ENCODE measurements around the gene KCNT1. TPM values are rescaled to one million over a fixed set of nuclear protein-coding genes. Genes with fewer than 3 reads are reported as not detected.

Gene KCNT1
- total RNA-seq, 2 donors from 2014 or later: under 0.01 TPM

- no peaks in the 10 kb centered on the region for H3K36me3 ChIP-seq (replicated peaks in 1 of 2; ENCODE audit: insufficient read depth in 1 of 2, low read depth in 2 of 2)
- ATAC-seq (no peak), DNase-seq (no peak)
- no peaks in the 10 kb centered on the region for H3K4me1 ChIP-seq
- H3K27ac ChIP-seq: no peak overlapping the region
- H3K4me3 ChIP-seq: no peak overlapping the region
- intact Hi-C loops (cut with DNase I): no loop called here
- H3K9me3 ChIP-seq: no peaks in the 10 kb centered on the region
- TF ChIP-seq POLR2A (IDR thresholded peaks at IDR 0.05): no peak
- TF ChIP-seq, protein P1, sequence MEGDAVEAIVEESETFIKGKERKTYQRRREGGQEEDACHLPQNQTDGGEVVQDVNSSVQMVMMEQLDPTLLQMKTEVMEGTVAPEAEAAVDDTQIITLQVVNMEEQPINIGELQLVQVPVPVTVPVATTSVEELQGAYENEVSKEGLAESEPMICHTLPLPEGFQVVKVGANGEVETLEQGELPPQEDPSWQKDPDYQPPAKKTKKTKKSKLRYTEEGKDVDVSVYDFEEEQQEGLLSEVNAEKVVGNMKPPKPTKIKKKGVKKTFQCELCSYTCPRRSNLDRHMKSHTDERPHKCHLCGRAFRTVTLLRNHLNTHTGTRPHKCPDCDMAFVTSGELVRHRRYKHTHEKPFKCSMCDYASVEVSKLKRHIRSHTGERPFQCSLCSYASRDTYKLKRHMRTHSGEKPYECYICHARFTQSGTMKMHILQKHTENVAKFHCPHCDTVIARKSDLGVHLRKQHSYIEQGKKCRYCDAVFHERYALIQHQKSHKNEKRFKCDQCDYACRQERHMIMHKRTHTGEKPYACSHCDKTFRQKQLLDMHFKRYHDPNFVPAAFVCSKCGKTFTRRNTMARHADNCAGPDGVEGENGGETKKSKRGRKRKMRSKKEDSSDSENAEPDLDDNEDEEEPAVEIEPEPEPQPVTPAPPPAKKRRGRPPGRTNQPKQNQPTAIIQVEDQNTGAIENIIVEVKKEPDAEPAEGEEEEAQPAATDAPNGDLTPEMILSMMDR (IDR thresholded peaks at IDR 0.05): no peak
- no peaks in the 10 kb centered on the region for H3K27me3 ChIP-seq
- 50 to 61% methylated on average over 4 to 14 of the region's 14 CpGs for WGBS, 2 donors
Measured at GRCh38 chr9:135757356-135757755, 55.4 kb downstream of the KCNT1 start.

DNA sequence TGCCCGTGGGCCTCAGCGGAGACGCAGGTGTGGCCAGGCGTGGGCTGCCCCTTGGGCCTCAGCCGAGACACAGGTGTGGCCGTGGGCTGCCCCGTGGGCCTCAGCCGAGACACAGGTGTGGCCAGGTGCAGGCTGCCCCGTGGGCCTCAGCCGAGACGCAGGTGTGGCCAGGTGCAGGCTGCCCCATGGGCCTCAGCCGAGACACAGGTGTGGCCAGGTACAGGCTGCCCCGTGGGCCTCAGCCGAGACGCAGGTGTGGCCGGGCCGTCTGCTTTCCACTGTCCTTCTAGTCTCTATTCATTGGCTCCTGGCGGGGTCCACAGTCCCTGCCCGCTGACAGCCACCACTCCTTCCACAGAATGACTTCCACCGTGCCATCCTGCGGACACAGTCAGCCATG lies 56.1 kb downstream of the KCNT1 start:
- intact Hi-C loops (cut with DNase I): no loop called here

GRCh38 chr9:135758870-135759269 lies 56.9 kb downstream of the KCNT1 start:
- no peaks in the 10 kb centered on the region for H3K4me1 ChIP-seq
- no peak overlapping the region for H3K4me3 ChIP-seq
- H3K27ac ChIP-seq: no peak overlapping the region
- WGBS, 2 donors: 75% methylated on average over 4 to 10 of the region's 10 CpGs
- intact Hi-C loops (cut with DNase I): no loop called here
- H3K27me3 ChIP-seq: no peaks in the 10 kb centered on the region
- ATAC-seq: no peak
- H3K36me3 ChIP-seq (replicated peaks in 1 of 2; ENCODE audit: insufficient read depth in 1 of 2, low read depth in 2 of 2): no peaks in the 10 kb centered on the region
- no peaks in the 10 kb centered on the region for H3K9me3 ChIP-seq
- TF ChIP-seq POLR2A (IDR thresholded peaks at IDR 0.05): no peak
- TF ChIP-seq, protein P1 (IDR thresholded peaks at IDR 0.05): no peak
- no peak for DNase-seq

More for the DNA sequence above, 56.1 kb downstream of the KCNT1 start:
- no peaks in the 10 kb centered on the region for H3K4me1 ChIP-seq
- H3K27ac ChIP-seq: no peak overlapping the region
- WGBS, 2 donors: 77 to 78% methylated on average over 6 to 17 of the region's 21 CpGs
- TF ChIP-seq, protein P1 (IDR thresholded peaks at IDR 0.05): no peak
- no peak for TF ChIP-seq POLR2A (IDR thresholded peaks at IDR 0.05)
- no peaks in the 10 kb centered on the region for H3K9me3 ChIP-seq
- H3K36me3 ChIP-seq (replicated peaks in 1 of 2; ENCODE audit: insufficient read depth in 1 of 2, low read depth in 2 of 2): no peaks in the 10 kb centered on the region
- DNase-seq (no peak), ATAC-seq (no peak)
- H3K27me3 ChIP-seq: no peaks in the 10 kb centered on the region
- H3K4me3 ChIP-seq: no peak overlapping the region

GRCh38 chr9:135759676-135760300 lies 57.8 kb downstream of the KCNT1 start:
- ATAC-seq (no peak), DNase-seq (no peak)
- Histone ChIP-seq H3K27me3 (no peaks in the 10 kb centered on the region), H3K4me1 (no peaks in the 10 kb centered on the region), H3K36me3 (replicated peaks in 1 of 2; ENCODE audit: insufficient read depth in 1 of 2, low read depth in 2 of 2) (no peaks in the 10 kb centered on the region), H3K4me3 (no peak overlapping the region), H3K9me3 (no peaks in the 10 kb centered on the region), H3K27ac (no peak overlapping the region)
- intact Hi-C loops (cut with DNase I): no loop called here
- 35 to 71% methylated on average over 2 to 23 of the region's 24 CpGs for WGBS, 2 donors
- no peak for TF ChIP-seq POLR2A (IDR thresholded peaks at IDR 0.05)
- TF ChIP-seq, protein P1 (IDR thresholded peaks at IDR 0.05): no peak

DNA sequence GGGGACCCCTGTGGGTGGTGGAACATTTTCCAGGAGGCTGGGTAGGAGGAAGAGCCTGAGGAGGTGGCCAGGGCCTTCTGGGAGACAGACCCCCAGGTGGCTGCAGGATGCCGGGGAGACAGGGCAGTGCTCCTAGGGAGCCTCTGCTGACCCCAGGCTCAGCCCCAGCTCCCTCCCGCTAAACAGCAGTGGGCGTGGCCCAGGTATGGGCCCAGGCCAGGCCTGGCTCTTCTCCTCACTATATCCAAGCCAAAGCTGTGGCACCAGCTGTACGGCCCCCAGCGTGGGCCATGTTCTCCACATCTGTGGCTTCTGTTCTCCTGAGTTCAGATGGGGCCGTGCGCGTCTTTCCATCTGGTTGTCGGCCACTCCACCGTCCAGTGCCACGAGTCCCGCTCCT lies 58.5 kb downstream of the KCNT1 start:
- H3K27ac ChIP-seq: no peak overlapping the region
- peaks cover 0 to 5% (median 0%) of the 10 kb centered on the region in 3 donors for H3K9me3 ChIP-seq
- WGBS, 2 donors: 62 to 67% methylated on average over 7 to 12 of the region's 12 CpGs
- ATAC-seq: no peak
- no peaks in the 10 kb centered on the region for H3K36me3 ChIP-seq (replicated peaks in 1 of 2; ENCODE audit: insufficient read depth in 1 of 2, low read depth in 2 of 2)
- no peaks in the 10 kb centered on the region for H3K4me1 ChIP-seq
- no peaks in the 10 kb centered on the region for H3K27me3 ChIP-seq
- TF ChIP-seq, protein P1 (IDR thresholded peaks at IDR 0.05): no peak
- no peak for TF ChIP-seq POLR2A (IDR thresholded peaks at IDR 0.05)
- H3K4me3 ChIP-seq: no peak overlapping the region
- intact Hi-C loops (cut with DNase I): no loop called here
- no peak for DNase-seq
